Panc1 (cell line): ENCODE data around the gene PIGR. TPM values are rescaled to one million over a fixed set of nuclear protein-coding genes. Genes with fewer than 3 reads are reported as not detected.

ENCODE experiments used
- ATAC-seq: fragments of 200-7000 bp; cut with Tn5 transposase; 2 replicates; pipeline ENCODE4 v1.9.1; 2020; ENCODE audit warnings: mild to moderate bottlenecking, moderate library complexity
- BruUV-seq: library from RNA; stranded (reverse); fragments of 400-500 nt; replicated peaks from 2 replicates; lab custom pipeline; 2021; lab: Mats Ljungman, UMichigan
- CTCF ChIA-PET: fragments of 300-600 bp; sonication (Branson Sonifier 250); formaldehyde crosslinking; loops from one replicate; lab custom pipeline; 2022; ENCODE audit warnings: antibody characterized with exemption; lab: Charles Lee
- POLR2A ChIA-PET: fragments of 300-600 bp; sonication (Branson Sonifier 250); formaldehyde crosslinking; loops from one replicate; lab custom pipeline; 2022; ENCODE audit warnings: antibody characterized with exemption; lab: Charles Lee
- DNase-seq: peaks from one replicate; pipeline ENCODE4 v3.0.0-alpha.2; 2010; ENCODE audit warnings: low read depth, low spot score
- H3K27ac ChIP-seq: 2 replicates; pipeline ENCODE4 v1.5.1; 2011; ENCODE audit warnings: mild to moderate bottlenecking, low read length, inconsistent platforms
- H3K27me3 ChIP-seq: fragments of 200-500 bp; sonication (Bioruptor generic); 2 replicates; pipeline ENCODE4 v1.6.0; 2014; ENCODE audit warnings: low read length, inconsistent platforms; ENCODE audit not compliant: control insufficient read depth, insufficient read depth
- H3K36me3 ChIP-seq: fragments of 200-500 bp; sonication (Bioruptor generic); 2 replicates; pipeline ENCODE4 v1.5.1; 2014; ENCODE audit warnings: inconsistent platforms, mild to moderate bottlenecking, low read length, moderate library complexity; ENCODE audit not compliant: control insufficient read depth, insufficient read depth
- H3K4me1 ChIP-seq: 2 replicates; pipeline ENCODE4 v1.5.1; 2011; ENCODE audit warnings: inconsistent platforms, mild to moderate bottlenecking, low read length, moderate library complexity; ENCODE audit not compliant: control insufficient read depth, insufficient read depth
- H3K4me3 ChIP-seq, 2 experiments: 2 replicates each; pipeline ENCODE4 v1.5.1; 2011 to 2012; ENCODE audit warnings: low read depth in 2 of 2, low read length in 2 of 2, mild to moderate bottlenecking in 2 of 2, inconsistent platforms in 1 of 2, moderate library complexity in 1 of 2
- H3K9me3 ChIP-seq: fragments of 200-500 bp; sonication (Bioruptor generic); 2 replicates; pipeline ENCODE4 v1.5.1; 2014; ENCODE audit warnings: low read depth, mild to moderate bottlenecking, inconsistent platforms, low read length, moderate library complexity; ENCODE audit not compliant: control insufficient read depth, insufficient read depth
- CTCF ChIP-seq: fragments of 450-650 bp; IDR thresholded peaks from 2 replicates; pipeline ENCODE4 v1.5.1; 2017; ENCODE audit warnings: mild to moderate bottlenecking
- POLR2AphosphoS5 ChIP-seq: IDR thresholded peaks from 2 replicates; pipeline ENCODE4 v1.6.1; 2012; ENCODE audit warnings: mild to moderate bottlenecking, low read depth, low read length, moderate library complexity
- REST ChIP-seq, 2 experiments: IDR thresholded peaks; 2 replicates each; pipeline ENCODE4 v1.6.1; 2011 to 2012; ENCODE audit warnings: low read depth in 2 of 2, control low read depth in 1 of 2, low read length in 1 of 2, mild to moderate bottlenecking in 1 of 2, moderate library complexity in 1 of 2; ENCODE audit not compliant: insufficient read depth in 1 of 2
- SIN3A ChIP-seq: IDR thresholded peaks from 2 replicates; pipeline ENCODE4 v1.6.1; 2012; ENCODE audit warnings: low read depth, mild to moderate bottlenecking, low read length, moderate library complexity, borderline replicate concordance; ENCODE audit not compliant: insufficient read depth
- TCF7L2 ChIP-seq: IDR thresholded peaks from 2 replicates; pipeline ENCODE4 v1.6.1; 2011; ENCODE audit warnings: mild to moderate bottlenecking, low read depth, low read length, inconsistent platforms
- in situ Hi-C: cut with HindIII; loops from 2 replicates; pipeline ENCODE4 v1.10.0; 2016; ENCODE audit warnings: low sequenced_read_pairs, low pct_unique_long_range_greater_than_20kb
- intact Hi-C: fragments of 100-400 bp; cut with micrococcal nuclease; formaldehyde crosslinking; loops from one replicate; pipeline ENCODE4 v1.10.0; 2022; ENCODE audit not compliant: unreplicated experiment
- total RNA-seq: library from RNA; stranded (reverse); gene quantifications from one replicate; pipeline ENCODE4 v1.2.1, GENCODE V29; 2021; ENCODE audit not compliant: unreplicated experiment

The PIGR gene
- total RNA-seq, 1 experiment from 2014 or later = 1.4 TPM

GRCh38 chr1:206953126-206953525 is 6.9 kb upstream of the PIGR start:
- Histone ChIP-seq H3K27ac (no peak overlapping the region), H3K4me3 (no peak overlapping the region), H3K4me1 (no peaks in the 10 kb centered on the region), H3K36me3 (no peaks in the 10 kb centered on the region), H3K9me3 (no peaks in the 10 kb centered on the region), H3K27me3 (no peaks in the 10 kb centered on the region)
- intact Hi-C loops = no loop called here
- ChIA-PET POLR2A (no interaction called here), CTCF (no interaction called here)
- BruUV-seq = no TSS peak
- no peak for ATAC-seq
- in situ Hi-C loops = no loop called here
- DNase-seq = no peak
- TF ChIP-seq CTCF = no peak
- TF ChIP-seq SIN3A = no peak

GRCh38 chr1:206952171-206952570 is 5.9 kb upstream of the PIGR start:
- no peak for ATAC-seq
- no TSS peak for BruUV-seq
- H3K4me1 ChIP-seq = no peaks in the 10 kb centered on the region

GRCh38 chr1:206951318-206952100 is 5.2 kb upstream of the PIGR start:
- TF ChIP-seq SIN3A (no peak), POLR2AphosphoS5 (no peak), TCF7L2 (no peak), CTCF (no peak), REST (IDR thresholded peaks at IDR 0.05; ENCODE audit: insufficient read depth in 1 of 2, low read depth in 2 of 2, low read length in 1 of 2) (no peak)
- in situ Hi-C loops = no loop called here
- intact Hi-C loops = no loop called here
- H3K27me3 ChIP-seq = no peaks in the 10 kb centered on the region
- BruUV-seq = no TSS peak
- H3K9me3 ChIP-seq = no peaks in the 10 kb centered on the region
- POLR2A ChIA-PET = no interaction called here
- no peak overlapping the region for H3K27ac ChIP-seq
- DNase-seq (no peak), ATAC-seq (no peak)
- CTCF ChIA-PET = no interaction called here
- H3K36me3 ChIP-seq = no peaks in the 10 kb centered on the region
- no peak overlapping the region for H3K4me3 ChIP-seq
- no peaks in the 10 kb centered on the region for H3K4me1 ChIP-seq

More at GRCh38 chr1:206952171-206952570, 5.9 kb upstream of the PIGR start:
- ChIA-PET CTCF (no interaction called here), POLR2A (interaction anchor here (0.6 kb wide), 1 partner anchor 10 kb away, joined by 5 read pairs; no protein-coding TSS in a partner anchor)
- in situ Hi-C loops = no loop called here
- intact Hi-C loops = no loop called here
- no peak overlapping the region for H3K27ac ChIP-seq
- TF ChIP-seq POLR2AphosphoS5 (no peak), CTCF (no peak), SIN3A (no peak)
- no peak for DNase-seq
- no peaks in the 10 kb centered on the region for H3K36me3 ChIP-seq
- H3K27me3 ChIP-seq = no peaks in the 10 kb centered on the region
- H3K4me3 ChIP-seq = no peak overlapping the region
- H3K9me3 ChIP-seq = no peaks in the 10 kb centered on the region
